Activated CD4-positive, alpha-beta T cell treated with anti-CD3 and anti-CD28 coated beads, Interleukin-2, Interleukin-6, amounts not matched to agents 100 ng/mL and 50 ng/mL, durations not matched to agents 16 hours and 8 hours (primary cell): ENCODE data around the gene POFUT2.
A peak's percentile ranks its signal among the peaks of the same experiment; 100 is the strongest.

Source experiments
- DNase-seq: peaks from one replicate; pipeline ENCODE4 v3.0.0-alpha.2; 2020

Gene POFUT2

GRCh38 chr21:45296638-45297037, 8.9 kb upstream of the POFUT2 start:
- DNase-seq: no peak

- no peak for DNase-seq
Measured at GRCh38 chr21:45295576-45296365, 8.1 kb upstream of the POFUT2 start.

- no peak for DNase-seq
Measured at GRCh38 chr21:45294509-45295291, 7.0 kb upstream of the POFUT2 start.

GRCh38 chr21:45293726-45294401, 6.2 kb upstream of the POFUT2 start:
- DNase-seq: no peak

- DNase-seq: no peak
Measured at GRCh38 chr21:45293220-45293725, 5.6 kb upstream of the POFUT2 start.

GRCh38 chr21:45292399-45293219, 4.9 kb upstream of the POFUT2 start:
- peak; percentile 70 for DNase-seq

GRCh38 chr21:45291613-45292398, 4.1 kb upstream of the POFUT2 start:
- DNase-seq: no peak

- DNase-seq: no peak
Measured at GRCh38 chr21:45290948-45291612, 3.4 kb upstream of the POFUT2 start.

- no peak for DNase-seq
Measured at GRCh38 chr21:45289655-45290515, 2.2 kb upstream of the POFUT2 start.

- DNase-seq: no peak
Measured at GRCh38 chr21:45289134-45289533, 1.4 kb upstream of the POFUT2 start.

- no peak for DNase-seq
Measured at GRCh38 chr21:45288441-45288841, 746 bp upstream of the POFUT2 start.

- DNase-seq: no peak
Measured at GRCh38 chr21:45286671-45287437, 841 bp downstream of the POFUT2 start.

- no peak for DNase-seq
Measured at GRCh38 chr21:45285266-45285931, 2.3 kb downstream of the POFUT2 start.

GRCh38 chr21:45284456-45284741, 3.3 kb downstream of the POFUT2 start:
- no peak for DNase-seq

- DNase-seq: no peak
Measured at GRCh38 chr21:45283611-45284455, 3.9 kb downstream of the POFUT2 start.

GRCh38 chr21:45283035-45283610, 4.6 kb downstream of the POFUT2 start:
- DNase-seq: no peak

- no peak for DNase-seq
Measured at GRCh38 chr21:45282283-45283034, 5.2 kb downstream of the POFUT2 start.
